Measurements from ENCODE around the gene VWA3A.
"Not testable (repeated sequence)": the region's sequence is repeated elsewhere in the genome, so short reads cannot be mapped to it uniquely, and the experiment has no call there.

VWA3A gene

DNA sequence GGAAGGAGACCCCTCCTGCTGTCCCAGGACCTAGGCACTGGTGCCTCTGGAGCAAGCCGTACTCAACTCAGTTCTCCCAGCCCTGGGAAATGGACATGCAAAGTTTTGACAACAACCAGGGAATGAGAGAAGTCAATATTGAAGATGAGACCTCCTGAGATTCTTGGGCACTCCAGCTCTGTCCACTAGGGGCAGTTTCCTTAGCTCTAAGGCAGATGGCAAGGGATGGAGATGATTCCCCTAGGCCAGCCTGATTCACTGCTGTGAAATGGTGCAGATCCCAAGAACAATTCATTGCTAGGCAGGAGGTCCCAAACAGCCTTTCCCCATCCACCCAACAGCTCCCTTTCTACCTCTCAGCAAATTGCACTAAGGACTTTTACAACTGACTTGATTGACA is 49.4 kb downstream of the VWA3A start:
- DNase-seq, result no peak

DNA sequence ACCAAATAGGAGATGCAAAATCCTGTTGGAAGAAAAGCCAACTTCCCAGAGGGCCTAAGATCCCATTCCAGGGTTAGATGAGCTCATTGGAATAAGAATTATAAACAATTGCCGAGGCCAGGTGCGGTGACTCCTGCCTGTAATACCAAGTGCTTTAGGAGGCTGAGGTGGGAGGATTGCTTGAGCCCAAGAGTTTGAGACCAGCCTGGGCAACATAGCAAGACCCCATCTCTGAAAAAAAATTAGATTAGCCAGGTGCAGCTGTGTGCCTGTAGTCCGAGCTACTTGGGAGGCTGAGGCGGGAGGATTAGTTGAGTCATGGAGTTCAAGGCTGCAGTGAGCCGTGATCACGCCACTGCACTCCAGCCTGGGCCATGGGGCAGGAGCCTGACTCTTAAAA is 52.2 kb downstream of the VWA3A start:
- no peak for DNase-seq

DNA sequence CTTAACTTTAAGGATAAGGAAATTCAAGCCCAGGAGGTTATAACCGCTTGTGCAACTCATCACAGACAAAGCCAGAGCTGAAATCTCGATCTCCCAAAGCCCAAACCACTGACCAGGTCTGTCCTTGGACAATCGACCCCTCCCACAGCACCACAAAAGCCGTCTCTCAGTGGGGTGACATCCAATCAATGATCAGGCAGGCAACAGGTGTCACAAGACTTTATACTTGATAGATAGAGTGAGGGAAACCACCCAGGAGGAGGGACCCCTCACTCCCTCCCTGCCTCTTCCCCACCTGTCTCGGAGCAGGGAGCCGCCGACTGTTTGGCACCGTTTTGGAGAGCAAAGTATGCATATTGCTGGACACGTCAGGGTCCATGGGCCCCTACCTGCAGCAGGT is 55.5 kb downstream of the VWA3A start:
- DNase-seq, result no peak

GRCh38 chr16:22151246-22151998 is 59.1 kb downstream of the VWA3A start:
- no peak for DNase-seq

GRCh38 chr16:22152316-22152715 is 60.0 kb downstream of the VWA3A start:
- no peak for DNase-seq

DNA sequence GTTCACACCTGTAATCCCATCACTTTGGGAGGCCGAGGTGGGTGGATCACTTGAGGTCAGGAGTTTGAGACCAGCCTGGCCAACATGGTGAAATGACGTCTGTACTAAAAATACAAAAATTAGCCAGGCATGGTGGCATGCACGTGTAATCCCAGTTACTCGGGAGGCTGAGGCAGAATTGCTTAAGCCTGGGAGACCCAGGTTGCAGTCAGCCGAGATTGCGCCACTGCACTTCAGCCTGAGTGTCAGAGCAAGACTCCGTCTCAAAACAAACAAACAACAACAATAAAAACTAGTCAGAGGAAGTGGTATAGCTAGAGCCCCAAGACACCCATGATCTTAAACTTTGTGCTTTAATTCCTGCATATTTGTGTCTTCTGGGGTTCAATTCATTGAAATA is 60.7 kb downstream of the VWA3A start:
- not testable (repeated sequence) for DNase-seq

DNA sequence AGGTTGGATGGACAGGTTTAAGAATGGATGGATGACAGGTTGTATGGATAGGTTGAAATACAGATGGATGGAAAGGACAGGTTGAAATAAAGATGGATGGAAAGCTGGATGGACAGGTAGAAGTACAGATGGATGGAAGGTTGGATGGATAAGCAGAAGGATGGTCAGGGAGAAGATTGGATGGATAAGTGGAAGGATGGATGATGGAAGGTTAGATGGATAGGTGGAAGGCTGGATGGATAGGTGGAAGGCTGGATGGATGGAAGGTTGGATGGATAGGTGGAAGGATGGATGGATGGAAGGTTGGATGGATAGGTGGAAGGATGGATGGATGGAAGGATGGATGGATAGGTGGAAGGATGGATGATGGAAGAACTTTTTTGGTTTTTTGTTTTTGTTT is 69.1 kb downstream of the VWA3A start:
- no peak for DNase-seq

DNA sequence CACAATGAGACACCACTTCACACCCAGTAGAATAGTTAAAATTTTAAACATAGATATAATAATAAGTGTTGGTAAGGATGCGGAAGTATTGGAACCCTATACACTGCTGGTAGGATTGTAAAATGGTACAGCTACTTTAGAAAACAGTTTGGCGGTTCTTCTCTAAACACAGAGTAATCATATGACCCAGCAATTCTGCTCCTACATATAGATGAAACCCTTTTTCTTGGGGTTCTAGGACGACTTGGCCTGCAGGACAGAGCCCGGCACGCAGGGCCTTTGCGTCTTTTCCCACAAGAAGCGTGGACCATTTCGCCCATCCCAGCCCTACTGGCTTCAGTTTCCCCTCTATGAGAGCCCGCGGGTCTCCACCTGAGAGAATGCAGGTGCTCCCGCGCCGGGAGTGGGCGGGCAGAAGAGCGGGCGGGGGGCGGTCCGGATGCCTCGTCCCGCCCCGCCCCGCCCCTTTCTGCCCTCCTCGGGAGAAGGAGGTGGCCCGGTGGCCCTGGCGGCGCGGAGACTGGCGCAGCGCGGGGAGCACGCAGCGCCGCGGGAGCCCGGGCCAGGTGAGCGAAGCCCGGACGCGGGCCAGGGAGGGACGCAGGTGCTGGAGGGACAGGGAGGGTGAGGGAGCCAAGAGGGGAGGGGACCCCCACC is 69.8 kb downstream of the VWA3A start, which contains the start of gene SDR42E2:
TSS of gene SDR42E2 (plus strand) at position 508 of the 657 bp plus-strand sequence. CDS start 3,077 bp downstream, outside the sequence.
- peak; percentile 28 for DNase-seq

GRCh38 chr16:22162656-22163009 is 70.3 kb downstream of the VWA3A start:
- no peak for DNase-seq

DNA sequence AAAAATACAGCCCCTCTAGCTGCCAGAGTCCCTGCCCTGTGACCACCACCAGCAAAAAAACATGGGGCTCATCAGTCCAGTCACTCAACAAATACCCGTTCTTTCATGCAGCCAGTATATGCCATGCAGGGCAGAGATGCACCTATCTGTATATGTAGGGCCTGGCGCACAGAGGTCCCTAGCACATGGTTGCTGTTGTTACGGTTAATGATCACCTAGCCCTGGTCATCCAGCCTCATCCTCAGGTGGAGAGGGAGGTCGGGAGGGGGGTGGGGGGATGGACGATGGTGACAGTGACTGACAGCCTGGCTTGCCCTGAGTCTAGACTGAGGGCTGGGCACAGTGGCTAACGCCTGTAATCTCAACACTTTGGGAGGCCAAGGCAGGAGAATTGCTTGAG is 71.5 kb downstream of the VWA3A start:
- no peak for DNase-seq

GRCh38 chr16:22164482-22164881 is 72.1 kb downstream of the VWA3A start:
- no peak for DNase-seq

DNA sequence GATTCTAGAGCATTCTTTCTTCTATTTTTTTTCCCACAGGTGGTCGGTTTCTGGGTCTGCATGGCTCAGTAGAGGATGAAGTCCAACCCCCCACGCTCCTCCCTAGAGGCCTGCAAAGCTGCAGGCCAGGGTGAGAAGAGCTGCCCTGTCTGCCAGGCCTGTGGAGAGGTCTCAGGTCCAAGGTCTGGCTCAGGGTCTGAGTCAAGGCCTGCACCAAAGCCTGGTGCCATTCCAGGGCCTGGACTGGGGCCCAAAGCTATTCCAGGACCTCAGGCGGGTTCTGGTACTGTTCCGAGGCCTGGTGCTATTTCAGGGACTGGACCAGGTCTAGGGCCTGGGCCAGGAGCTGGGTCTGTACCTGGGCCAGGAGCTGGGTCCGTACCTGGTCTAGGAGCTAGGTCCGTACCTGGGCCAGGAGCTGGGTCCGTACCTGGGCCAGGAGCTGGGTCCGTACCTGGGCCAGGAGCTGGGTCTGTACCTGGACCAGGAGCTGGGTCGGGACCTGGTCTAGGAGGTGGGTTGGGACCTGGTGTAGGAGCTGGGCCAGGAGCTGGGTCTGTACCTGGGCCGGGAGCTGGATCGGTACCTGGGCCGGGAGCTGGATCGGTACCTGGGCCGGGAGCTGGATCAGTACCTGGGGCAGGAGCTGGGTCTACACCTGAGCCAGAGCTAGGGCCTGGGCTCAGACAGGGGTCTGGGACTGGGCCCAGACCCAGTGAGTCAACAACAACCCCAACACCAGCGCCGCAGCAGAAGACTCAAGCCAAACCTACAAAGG is 73.4 kb downstream of the VWA3A start:
- DNase-seq, result no peak

GRCh38 chr16:22171953-22172352 is 79.6 kb downstream of the VWA3A start:
- DNase-seq, result no peak

DNA sequence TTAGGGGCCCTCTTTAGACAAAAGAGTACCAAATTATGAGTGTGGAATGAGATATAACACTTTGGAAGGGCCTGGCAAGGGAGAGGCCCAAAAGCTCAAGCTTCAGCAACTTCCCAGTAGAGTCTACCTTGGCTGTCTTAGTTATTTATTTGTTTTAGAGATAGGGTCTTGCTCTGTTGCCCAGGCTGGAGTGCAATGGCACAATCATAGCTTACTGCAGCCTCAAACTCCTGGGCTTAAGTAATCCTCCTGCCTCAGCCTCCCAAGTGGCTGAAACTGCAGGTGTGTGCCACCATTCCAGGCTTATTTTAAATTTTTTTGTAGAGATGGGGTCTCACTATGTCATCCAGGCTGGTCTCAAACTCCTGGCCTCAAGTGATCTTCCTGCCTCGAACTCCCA is 80.3 kb downstream of the VWA3A start:
- DNase-seq, result not testable (repeated sequence)

GRCh38 chr16:22174642-22175041 is 82.3 kb downstream of the VWA3A start:
- peak; percentile 69 for DNase-seq

GRCh38 chr16:22177968-22178930 is 85.9 kb downstream of the VWA3A start:
- DNase-seq, result no peak

GRCh38 chr16:22181426-22181825 is 89.1 kb downstream of the VWA3A start:
- DNase-seq, result no peak

- no peak for DNase-seq
Measured at GRCh38 chr16:22181843-22182242, 89.5 kb downstream of the VWA3A start.

DNA sequence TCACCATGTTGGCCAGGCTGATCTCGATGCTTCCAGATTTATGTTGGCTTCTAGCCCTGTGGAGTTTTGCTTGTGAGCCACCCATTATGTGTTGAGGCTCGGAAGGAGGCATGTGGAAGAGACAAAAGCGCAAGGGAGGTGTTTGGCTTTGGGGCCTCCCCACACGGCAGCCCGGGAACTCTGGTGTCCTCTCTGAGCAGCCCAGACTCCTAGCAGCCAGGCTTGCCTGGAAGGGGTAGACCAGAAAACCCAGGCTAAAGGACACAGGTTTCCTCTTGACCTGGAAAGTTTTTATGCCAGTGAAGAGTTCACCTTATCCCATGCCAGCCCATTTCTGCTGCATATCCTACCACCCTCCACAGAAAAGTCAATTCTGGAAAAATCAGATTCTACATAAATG is 91.0 kb downstream of the VWA3A start:
- DNase-seq, result no peak

- no peak for DNase-seq
Measured at GRCh38 chr16:22183901-22184614, 91.7 kb downstream of the VWA3A start.

GRCh38 chr16:22184615-22184968 is 92.3 kb downstream of the VWA3A start:
- DNase-seq, result no peak

DNA sequence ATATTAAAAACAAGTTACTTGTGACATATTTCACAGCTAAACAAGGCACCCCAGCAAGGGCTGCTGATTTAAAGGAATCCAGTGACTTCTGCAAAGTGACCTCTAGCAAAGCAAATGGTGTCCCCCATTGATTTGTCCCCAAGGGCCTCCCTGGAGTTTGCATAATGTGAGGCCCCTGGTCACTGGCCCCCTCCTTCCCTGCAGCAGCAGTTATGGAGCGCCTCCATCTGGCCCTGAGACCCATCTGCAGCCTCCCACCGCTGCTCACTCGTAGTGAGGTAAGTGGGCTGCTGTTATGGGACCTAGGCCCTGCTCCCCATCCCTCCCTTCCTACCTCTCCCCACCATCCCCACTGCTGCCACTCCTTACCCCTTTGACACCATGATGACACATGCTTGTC is 94.2 kb downstream of the VWA3A start:
- no peak for DNase-seq
